Activated CD4-positive, alpha-beta T cell treated with anti-CD3 and anti-CD28 coated beads, Interleukin-2, amount 50 U/mL, for 48 hours (primary cell): ENCODE results near the gene BCAS3.
"Not testable (repeated sequence)": the region's sequence is repeated elsewhere in the genome, so short reads cannot be mapped to it uniquely, and the experiment has no call there.

Experiments
- DNase-seq, 2 experiments: peaks; one replicate each; pipeline ENCODE4 v3.0.0-alpha.2; 2020

BCAS3 gene

DNA sequence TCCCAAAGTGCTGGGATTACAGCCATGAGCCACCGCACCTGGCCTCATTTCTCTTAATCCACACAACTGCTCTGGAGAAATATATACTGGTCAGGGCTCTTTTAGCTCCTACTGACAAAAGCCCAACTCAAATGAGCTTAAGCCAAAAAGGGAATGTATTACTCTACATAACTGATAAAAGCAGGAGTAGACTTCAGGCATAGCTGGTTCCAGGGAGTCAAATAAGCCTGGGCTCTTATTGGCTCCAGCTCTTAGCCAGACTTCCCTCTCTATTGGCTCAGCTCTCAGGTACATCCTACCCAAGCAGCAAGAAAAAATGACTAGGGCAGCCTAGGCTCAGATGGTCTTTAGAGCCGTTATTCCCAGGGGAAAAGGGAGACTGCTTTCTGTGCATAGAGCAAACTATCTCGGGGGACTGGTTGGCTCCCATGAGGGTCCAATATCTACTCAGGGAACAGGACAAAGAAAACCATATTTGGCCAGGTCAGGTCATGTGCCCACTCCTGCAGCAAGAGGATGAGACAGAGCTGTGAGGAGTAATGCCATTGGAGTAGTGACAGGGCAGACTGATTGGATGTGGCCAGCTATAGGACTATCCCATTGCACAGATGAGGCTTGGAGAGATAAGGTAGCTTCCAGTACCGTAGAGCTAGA, 743.2 kb downstream of the BCAS3 start:
- DNase-seq, result no peak

DNA sequence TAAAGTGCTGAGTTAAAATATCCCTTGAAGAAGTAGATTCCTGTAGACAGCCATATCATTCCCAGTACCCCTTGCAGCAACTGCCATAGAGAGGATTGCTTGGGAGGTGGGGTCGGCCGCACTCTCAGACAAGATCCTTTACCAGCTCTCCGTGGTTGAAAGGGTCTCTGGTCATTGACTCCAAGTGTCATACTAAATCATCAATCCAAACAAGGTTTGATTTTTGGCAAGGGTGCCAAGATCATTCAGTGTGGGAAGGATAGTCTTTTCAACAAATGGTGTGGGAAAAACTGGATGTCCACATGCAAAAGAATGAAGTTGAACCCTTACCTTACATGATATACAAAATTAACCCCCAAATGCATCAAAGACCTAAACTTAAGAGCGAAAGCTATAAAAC, 743.8 kb downstream of the BCAS3 start:
- DNase-seq, result no peak

DNA sequence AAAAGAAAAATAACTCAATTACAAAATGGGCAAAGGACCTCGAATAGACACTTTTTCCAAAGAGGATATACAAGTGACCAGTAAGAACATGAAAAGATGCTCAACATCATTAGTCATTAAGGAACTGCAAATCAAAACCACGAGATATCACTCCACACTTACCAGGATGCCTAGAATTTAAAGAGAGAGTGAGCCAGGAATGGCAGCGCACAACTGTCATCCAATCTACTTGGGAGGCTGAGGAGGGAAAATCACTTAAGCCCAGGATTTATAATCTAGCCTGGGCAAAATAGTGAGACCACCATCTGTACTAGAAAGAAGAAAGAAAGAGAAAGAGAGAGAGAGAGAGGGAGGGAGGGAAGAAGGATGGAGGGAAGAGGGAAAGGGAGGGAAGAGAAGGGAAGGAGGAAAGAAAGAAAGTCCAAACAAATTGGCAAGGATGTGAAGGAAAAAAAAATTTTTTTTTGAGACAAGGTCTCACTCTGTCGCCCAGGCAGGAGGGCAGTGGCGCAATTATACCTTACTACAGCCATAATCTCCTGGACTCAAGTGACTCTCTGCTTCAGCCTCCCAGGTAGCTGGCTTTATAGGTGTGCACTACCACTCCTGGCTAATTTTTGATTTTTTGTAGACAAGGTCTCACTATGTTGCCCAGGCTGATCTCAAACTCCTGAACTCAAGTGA, 744.6 kb downstream of the BCAS3 start:
- no peak for DNase-seq

DNA sequence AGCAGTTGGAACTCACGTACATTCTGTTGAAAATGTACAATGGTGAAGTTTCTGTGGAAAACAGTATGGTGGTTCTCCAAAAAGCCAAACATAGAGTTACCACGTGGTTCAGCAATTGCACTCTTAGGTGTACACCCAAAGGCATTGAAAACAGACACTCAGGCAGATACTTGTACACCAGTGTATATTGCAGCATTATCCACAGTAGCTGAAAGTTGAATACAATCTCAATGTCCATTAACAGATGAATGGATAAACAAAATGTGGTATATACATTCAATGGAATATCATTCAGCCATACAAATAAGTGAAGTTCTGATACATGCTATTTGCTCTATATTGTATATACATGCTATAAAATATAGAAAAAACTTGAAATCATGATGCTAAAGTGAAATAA, 745.2 kb downstream of the BCAS3 start:
- no peak for DNase-seq

DNA sequence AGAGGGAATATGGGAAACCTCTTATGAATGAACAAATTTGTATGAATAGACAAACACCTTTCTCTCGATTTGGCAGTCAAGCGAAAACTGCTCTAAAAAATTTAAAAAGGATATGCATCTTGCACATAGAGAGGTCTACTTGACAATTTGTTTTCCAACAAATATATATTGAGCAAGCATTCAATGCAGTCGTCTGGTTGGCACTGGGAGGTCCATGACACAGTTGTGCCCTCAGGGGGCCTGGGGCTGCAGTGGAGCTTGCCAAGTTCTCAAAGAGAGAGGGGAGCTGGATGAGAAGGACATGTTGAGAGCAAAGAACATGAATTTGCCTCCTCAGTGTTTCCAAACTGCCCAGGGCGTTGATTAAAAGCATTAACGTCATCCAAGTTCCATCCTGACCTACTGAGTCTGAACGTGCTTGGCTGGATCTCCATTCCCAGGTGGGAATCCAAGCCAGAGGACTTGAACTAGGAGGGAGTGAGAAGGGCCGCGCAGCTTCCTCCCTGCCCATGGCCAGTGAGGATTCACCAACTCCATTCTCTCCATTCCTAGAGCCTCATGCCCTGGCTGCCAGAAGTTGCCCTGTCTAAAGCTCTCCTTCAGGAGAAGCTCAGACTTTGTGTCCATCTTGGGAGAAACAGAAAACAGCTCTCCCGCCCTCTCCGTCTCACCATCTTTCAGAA, 746.5 kb downstream of the BCAS3 start:
- DNase-seq, result no peak

DNA sequence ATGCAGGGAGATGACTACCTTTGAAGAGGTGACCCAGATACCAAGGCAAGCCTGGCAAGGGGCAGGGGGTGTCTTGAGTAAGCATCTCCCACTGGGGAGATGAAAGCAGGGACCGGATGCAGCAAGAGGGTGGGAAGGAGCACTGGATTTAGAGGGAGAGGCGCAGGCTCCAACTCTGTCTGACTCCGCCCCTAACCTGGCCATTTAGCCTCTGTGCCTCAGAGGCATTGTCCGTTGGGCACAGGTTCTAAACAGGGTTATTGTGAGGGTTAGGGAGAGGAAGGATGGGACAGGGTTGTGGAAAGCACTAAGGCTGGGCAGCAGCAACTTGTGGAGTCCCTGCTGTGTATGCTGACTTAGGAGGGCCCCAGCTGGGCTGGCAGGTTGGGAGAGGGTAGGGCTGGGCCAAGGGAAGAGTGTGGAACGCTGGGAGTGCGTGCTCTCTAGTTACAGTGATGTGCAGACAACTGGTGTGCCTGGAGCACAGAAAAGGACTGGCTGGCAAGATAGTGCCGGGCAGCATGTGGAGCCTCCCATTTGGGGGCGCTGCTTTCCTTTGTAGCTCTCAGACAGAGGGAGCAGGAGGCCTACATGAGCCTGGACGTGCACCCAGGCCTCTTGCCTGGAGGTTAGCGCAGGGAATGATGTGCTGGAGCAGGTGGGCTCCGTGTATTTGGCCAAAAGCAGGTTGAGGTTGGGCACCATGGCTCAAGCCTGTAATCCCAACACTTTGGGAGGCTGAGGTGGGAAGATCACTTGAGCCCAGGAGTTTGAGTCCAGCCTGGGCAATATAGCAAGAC, 748.2 kb downstream of the BCAS3 start:
- no peak for DNase-seq

DNA sequence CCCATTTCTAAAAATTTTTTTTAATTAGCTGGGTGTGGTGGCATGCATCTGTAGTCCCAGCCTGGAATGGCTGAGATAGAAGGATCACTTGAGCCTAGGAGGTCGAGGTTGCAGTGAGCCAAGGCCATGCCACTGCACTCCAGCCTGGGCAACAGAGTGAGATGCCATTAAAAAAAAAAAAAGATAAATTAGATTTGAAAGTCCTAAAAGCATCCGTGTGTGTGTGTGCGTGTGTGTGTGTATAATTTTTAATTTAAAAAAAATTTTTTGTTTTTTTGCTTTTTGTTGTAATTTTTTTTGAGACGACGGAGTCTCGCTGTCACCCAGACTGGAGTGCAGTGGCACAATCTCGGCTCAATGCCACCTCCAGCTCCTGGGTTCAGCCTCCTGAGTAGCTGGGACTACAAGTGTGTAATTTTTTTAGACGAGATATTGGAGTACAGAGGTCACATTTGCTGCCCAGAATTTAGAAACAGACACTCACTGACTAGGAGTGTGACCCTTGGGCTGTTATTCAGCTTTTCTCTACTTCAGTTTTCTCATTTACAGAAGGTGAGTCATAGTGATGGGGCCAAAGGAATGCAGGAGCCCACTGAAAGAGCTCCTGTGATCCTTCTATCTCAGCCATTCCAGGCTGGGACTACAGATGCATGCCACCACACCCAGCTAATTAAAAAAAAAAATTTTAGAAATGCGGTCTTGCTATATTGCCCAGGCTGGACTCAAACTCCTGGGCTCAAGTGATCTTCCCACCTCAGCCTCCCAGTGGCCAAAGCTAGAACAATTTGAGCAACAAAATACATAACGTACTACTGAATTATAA, 749.0 kb downstream of the BCAS3 start:
- DNase-seq, result no peak

DNA sequence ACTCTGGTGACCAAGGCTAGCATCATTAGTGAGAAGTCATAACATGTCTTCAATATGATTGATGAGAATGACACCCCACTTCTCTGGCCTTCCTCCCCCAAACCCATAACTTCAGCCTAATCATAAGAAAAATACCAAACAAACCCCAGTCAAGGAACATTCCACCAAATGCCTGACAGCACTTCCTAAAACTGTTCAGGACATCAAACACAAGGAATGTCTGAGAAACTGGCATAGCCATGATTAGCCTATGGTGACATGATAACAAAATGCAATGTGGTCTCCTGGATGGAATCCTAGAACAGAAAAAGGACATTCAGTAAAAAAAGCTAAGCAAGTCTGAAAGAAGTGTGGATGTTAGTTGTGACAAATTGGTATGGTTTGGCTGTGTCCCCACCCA, 749.9 kb downstream of the BCAS3 start:
- no peak for DNase-seq

DNA sequence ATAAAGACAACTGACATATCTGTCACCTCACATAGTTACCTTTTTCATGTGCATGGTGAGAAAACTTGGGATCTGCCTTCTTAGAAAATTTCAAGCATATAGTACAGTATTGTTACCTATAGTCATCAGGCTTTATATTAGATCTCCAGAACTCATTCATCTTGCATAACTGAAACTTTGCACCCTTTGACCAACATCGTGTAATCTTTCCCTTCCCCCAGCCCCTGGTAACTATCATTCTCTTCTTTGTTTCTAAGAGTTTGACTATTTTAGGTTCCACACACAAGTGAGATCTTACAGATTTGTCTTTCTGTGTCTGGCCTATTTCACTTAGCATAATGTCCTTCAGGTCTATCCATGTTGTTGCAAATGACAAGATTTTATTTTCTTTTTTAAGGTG, 751.6 kb downstream of the BCAS3 start:
- DNase-seq, result no peak

DNA sequence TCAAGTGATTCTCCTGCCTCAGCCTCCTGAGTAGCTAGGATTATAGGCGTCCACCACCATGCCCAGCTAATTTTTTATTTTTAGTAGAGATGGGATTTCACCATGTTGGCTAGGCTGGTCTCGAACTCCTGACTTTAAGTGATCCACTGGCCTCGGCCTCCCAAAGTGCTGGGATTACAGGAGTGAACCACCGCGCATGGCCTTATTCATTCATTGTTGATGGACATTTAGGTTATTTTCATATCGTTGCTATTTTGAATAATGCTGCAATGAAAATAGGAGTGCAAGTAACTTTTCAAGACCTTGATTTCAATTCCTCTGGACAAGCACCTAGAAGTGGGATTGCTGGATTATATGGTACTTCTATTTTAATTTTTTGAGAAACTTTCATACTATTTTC, 752.2 kb downstream of the BCAS3 start:
- not testable (repeated sequence) for DNase-seq

DNA sequence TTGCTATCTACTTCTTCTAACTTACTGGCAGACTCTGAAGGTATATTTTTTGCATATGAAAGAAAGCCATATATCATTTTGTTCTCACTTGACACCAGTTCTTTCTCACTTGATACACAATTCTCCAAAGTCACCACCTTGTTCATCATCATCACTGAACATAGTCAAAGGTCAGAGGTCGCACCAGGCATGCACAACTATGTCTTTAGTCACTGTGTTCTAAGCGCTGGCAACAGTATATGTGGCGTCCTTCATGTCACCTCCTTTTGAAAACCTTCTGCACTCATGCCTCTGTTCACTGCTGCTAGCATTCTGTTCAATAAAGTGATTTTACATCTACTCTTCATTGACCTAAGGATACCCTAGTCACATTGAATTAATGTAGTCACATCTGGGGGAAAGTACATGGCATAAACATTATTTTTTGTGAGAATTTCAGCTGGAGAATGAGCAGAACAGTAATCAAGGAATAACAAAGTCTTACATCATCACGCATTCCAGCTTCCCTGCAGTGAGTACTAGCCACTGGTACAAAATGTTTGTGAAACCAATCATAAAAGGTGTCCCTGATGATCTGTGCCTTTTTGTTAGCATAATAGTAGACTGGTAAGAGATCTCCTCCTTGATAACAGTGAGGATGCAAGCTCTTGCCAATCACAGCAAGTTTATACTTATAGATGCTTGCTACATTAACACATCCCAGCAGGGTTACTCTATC, 754.1 kb downstream of the BCAS3 start:
- DNase-seq, result no peak

DNA sequence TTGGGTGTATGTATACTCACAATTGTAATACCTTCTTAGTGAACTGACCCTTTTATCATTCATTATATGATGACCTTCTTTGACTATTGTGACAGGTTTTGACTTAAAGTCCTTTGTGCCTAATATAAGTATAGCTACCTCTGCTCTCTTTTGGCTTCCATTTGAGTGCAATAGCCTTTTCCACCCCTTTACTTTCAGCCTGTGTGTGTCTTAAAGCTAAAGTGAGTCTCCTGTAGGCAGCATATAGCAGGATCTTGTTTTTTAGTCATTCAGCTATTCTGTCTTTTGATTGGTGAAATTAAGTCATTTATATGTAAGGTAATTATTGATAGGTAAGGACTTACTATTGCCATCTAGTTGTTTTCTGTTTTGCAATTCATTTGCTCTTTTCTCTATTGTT, 758.6 kb downstream of the BCAS3 start:
- DNase-seq, result no peak

DNA sequence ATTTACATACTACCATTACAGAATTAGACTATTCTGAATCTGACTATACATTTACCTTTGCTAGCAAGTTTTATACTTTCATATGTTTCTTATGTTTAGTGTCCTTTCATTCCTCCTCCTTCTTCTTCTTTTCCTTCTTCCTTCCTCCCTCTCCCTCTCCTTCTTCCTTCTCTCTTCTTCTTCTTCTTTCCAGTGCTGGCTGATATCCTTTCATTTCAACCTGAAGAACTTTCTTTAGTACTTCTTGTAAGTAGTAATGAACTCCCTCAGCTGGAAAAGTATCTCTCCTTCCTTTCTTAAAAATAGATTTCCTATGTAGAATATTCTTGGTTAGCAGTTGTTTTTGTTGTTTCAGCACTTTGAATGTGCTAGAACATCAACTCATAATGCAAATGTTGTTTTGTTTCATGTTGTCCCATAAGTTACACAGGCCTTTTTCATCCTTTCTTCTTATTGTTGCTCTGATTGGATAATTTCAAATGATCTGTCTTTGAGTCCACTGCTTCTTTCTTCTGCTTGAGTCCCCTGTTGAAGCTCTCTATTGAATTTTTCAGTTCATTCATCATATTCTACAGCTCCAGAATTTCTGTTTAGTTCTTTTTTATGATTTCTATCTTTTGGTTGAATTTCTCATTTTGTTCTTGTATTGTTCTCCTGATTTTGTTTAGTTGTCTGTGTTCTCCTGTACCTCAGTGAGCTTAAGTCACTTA, 759.5 kb downstream of the BCAS3 start:
- no peak for DNase-seq

DNA sequence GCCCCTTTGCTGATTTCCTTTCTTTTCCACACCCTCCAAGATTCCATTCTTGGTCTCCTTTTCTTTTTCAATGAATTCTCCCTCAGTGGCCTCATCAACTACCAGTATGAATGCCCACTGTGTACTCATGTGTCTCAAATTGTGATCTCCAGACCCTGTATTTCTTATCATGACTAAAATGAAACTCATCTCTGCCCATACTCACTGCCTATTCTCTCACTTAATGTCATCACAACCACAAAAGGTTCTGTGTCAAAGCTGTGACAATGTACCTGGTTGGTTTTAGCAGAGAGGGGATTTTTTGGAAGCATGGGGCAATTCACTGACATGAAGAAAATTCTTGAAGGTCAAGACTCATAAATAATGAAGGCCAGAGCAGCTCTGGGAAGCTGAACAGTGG, 763.0 kb downstream of the BCAS3 start:
- DNase-seq, result no peak

DNA sequence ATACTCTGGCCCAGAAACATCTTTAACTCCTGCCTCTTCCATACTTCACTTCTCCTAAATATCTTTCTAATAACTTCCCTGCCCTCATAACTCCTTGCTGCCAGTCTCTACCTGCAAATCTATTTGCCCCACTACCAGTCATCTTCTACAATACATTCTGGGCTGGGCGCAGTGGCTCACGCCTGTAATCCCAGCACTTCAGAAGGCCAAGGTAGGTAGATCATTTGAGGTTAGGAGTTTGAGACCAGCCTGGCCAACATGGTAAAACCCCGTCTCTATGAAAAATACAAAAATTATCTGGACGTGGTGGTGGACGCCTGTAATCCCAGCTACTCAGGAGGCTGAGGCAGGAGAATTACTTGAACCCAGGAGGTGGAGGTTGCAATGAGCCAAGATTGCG, 763.9 kb downstream of the BCAS3 start:
- not testable (repeated sequence) for DNase-seq

DNA sequence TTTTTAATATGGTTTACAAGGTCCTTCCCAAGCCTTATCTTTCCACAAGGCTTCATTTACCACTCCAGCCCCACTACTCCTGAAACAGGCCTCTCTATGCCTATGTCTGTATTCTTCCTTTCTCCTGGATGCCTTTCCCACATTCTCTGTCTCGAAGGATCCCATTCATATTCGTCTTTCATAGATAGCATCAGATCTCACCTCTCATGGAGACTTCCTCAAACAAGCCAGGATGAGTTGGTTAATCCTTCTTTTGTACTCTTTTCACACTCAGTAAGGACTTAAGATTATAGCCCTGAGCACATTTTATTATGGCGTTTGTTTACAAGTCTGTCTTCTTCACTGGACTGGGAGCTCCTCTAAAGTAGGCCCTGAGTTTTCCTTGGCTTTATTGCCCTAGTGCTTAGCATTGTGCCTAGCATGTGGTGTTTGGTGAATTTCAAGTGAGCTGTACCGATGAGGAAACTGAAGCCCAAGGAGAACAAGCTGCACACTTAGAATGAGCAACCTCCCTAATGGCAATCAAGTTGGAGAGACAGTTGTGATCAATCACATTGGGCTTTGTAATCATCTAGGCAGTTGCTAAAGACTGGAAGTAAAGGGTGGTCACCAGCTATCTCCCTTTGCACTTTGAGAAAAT, 764.6 kb downstream of the BCAS3 start:
- DNase-seq, result no peak
